Activated CD4-positive, alpha-beta T cell treated with anti-CD3 and anti-CD28 coated beads, Interleukin-2, amount 50 U/mL, for 4 hours (primary cell): ENCODE results near the gene LRP5.
"Not testable (repeated sequence)": the region's sequence is repeated elsewhere in the genome, so short reads cannot be mapped to it uniquely, and the experiment has no call there.

Experiments
- DNase-seq, 2 experiments: peaks; one replicate each; pipeline ENCODE4 v3.0.0-alpha.2; 2020

The LRP5 gene

DNA sequence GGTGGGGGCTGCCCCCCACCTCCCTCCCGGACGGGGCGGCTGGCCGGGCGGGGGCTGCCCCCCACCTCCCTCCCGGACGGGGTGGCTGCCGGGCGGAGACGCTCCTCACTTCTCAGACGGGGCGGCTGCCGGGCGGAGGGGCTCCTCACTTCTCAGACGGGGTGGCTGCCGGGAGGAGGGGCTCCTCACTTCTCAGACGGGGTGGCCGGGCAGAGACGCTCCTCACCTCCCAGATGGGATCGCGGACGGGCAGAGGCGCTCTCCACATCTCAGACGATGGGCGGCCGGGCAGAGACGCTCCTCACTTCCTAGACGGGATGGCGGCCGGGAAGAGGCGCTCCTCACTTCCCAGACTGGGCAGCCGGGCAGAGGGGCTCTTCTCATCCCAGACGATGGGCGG, 163.2 kb downstream of the LRP5 start:
- not testable (repeated sequence) for DNase-seq

DNA sequence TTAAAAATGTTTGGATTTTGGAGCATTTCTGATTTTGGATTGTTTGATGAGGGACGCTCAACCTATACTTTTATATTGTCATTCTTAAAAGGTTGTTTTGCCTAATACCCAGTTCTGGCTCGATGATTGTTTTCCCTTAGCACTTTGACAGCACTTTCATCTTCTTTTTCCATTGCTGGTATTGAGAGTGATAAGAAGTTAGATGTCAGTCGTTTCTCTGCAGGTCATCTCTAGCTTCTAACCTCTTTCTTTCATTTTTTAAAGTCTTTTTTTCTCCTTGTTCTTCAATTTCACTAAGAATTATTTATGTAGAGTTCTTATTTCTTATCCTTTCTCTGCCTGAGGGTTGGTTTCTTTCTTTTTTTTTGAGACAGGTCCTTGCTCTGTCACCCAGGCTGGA, 167.0 kb downstream of the LRP5 start:
- no peak for DNase-seq

GRCh38 chr11:68480193-68480592, 167.8 kb downstream of the LRP5 start:
- DNase-seq = no peak

DNA sequence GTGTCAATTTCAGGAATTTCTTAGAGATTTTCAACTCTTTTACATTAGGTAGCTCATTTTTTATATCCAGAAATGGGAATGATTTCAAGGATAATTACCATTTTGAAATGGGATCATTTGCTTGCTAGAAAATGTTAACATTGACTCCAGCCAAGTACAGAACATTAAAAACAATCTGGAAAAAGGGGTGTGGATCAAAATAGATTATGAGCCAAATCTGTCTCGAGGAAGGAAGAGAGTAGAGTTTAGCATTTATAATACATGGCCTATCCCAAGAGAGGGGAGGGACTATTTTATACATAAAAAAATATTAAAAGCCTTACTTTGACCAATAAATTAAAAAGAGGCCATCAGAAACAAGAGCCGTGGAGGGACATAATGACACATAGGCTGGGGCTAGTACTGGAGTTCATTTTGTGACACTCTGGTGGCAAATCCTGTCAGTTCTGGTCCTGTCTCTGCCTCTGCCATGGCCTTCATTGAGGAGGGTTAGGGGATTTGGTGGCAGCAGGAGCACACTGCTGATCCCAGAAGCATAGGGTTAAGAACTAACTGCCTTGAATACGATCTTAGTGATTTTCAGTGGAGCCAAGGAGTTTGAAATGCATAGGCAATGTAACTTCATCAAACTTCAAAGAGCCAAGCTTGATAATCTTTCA, 168.6 kb downstream of the LRP5 start:
- no peak for DNase-seq

- no peak for DNase-seq
These were observed 169.3 kb downstream of the LRP5 start for GRCh38 chr11:68481579-68482240.

DNA sequence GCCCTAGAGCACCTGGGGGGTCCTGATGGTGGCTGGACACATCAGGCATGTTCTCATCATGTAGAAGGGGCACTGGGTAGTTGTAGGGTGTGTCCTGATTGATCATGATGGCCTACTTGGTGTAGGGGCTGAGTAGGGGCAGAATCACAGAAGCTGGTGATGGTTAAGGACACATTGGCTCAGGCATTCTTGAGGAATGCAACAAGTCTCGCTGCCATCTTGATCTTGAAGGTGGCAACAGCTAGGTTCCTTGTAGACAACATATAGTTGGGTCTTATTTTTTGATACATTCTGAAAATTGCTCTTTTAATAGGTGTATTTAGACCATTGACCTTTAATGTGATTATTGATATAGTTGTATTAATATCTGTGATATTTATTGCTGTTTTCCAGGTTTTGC, 176.2 kb downstream of the LRP5 start:
- no peak for DNase-seq

DNA sequence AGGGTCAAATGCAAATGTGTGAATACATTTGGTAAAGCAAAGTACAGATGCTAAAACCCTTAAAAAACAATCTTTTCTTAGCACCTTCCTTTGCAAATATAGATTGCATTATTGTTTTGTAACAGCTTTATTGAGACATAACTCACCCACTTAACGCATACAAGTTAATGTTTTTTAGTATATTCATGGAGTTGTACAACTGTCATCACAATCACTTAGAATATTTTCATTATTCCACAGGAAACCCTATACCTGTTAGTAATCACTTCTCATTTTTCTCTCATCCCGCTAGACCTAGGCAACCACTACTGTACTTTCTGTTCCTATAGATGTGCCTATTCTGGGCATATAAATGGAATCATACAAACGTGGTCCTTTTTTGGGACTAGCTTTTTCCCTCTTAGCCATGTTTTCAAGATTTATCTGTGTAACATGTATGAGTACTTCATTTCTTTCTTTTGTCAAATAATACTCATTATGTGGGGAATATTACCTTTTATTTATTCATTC, 182.9 kb downstream of the LRP5 start:
- no peak for DNase-seq

DNA sequence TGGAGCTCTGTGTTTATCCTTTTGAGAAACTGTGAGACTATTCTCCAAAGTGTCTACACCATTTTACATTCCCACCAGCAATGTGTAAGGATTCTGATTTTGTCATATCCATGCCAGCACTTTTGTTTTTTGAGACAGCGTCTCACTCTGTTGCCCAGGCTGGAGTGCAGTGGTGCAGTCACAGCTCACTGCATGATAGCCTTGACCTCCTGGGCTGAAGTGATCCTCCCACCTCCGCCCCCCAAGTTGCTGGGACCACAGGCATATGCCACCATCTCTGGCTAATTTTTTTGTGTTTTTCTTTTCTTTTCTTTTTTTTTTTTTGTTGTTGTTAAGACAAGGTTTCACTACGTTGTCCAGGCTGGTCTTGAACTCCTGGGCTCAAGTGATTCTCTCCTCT, 183.5 kb downstream of the LRP5 start:
- DNase-seq = no peak

GRCh38 chr11:68497761-68498160, 185.4 kb downstream of the LRP5 start:
- DNase-seq = no peak

DNA sequence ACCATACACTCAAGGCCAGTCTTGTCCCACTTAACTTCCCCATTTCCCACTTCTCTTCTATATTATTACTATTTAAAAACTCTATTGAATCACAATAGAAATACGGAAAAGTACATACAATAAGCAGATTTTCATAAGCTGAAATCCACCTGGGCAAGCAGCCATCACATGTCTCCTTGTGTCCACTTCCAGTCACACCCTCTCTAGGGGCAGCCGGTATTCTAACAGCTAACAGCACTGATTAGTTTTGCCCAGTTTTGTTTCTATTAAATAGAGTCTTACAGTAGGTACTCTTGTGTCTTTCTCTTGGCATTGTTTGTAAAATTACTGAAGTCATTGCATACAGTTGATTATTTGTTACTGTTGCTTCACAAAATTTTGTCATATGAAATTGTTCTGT, 185.9 kb downstream of the LRP5 start:
- DNase-seq = no peak
